H1 (cell line): ENCODE data around the gene EIF4E3. TPM values are rescaled to one million over a fixed set of nuclear protein-coding genes. Genes with fewer than 3 reads are reported as not detected.

Source experiments
- CTCF ChIA-PET: fragments of 300-600 bp; sonication (Branson Sonifier 250); formaldehyde crosslinking; loops from one replicate; lab custom pipeline; 2021; ENCODE audit not compliant: partially characterized antibody; lab: Charles Lee
- POLR2A ChIA-PET: fragments of 300-600 bp; sonication (Branson Sonifier 250); formaldehyde crosslinking; loops from one replicate; lab custom pipeline; 2021; ENCODE audit warnings: inconsistent platforms; ENCODE audit not compliant: partially characterized antibody; lab: Charles Lee
- DNase-seq, 2 experiments: peaks; one replicate each; pipeline versions ENCODE4 v3.0.0 to v3.0.0-alpha.2; 2010 to 2022; ENCODE audit warnings: low spot score in 2 of 2, low read depth in 1 of 2, mixed read lengths in 1 of 2
- FAIRE-seq: peaks from 2 replicates; lab custom pipeline; 2011; peaks lifted over from hg19 to GRCh38; lab: Jason Lieb, UNC
- H2AFZ ChIP-seq: 2 replicates; pipeline ENCODE4 v1.8.1; 2012; ENCODE audit warnings: low read length, inconsistent platforms
- H2AK5ac ChIP-seq: 2 replicates; pipeline ENCODE4 v1.6.1; 2013; ENCODE audit warnings: low read depth, low read length
- H2BK120ac ChIP-seq: replicated peaks from 2 replicates; pipeline ENCODE3; 2013; ENCODE audit warnings: low read depth, low read length, inconsistent platforms
- H2BK12ac ChIP-seq: 2 replicates; pipeline ENCODE4 v1.6.1; 2013; ENCODE audit warnings: low read depth, low read length
- H2BK15ac ChIP-seq: 2 replicates; pipeline ENCODE4 v1.6.1; 2013; ENCODE audit warnings: low read length
- H2BK20ac ChIP-seq: 2 replicates; pipeline ENCODE4 v1.6.1; 2013; ENCODE audit warnings: low read length
- H2BK5ac ChIP-seq: 2 replicates; pipeline ENCODE4 v1.6.1; 2013; ENCODE audit warnings: low read depth, low read length
- H3K14ac ChIP-seq: 2 replicates; pipeline ENCODE4 v1.6.1; 2013; ENCODE audit warnings: inconsistent platforms; ENCODE audit not compliant: insufficient read length
- H3K18ac ChIP-seq: 2 replicates; pipeline ENCODE4 v1.6.1; 2013; ENCODE audit warnings: low read length; ENCODE audit errors: extremely low read depth
- H3K23ac ChIP-seq: 2 replicates; pipeline ENCODE4 v1.6.1; 2013; ENCODE audit warnings: inconsistent platforms; ENCODE audit not compliant: insufficient read length
- H3K23me2 ChIP-seq: 2 replicates; pipeline ENCODE4 v1.6.1; 2013; ENCODE audit warnings: low read depth, low read length
- H3K27ac ChIP-seq: 2 replicates; pipeline ENCODE4 v1.6.1; 2011; ENCODE audit warnings: low read depth, low read length, inconsistent platforms
- H3K27me3 ChIP-seq, 4 experiments: replicated peaks in 1 of 4; 1 replicate in 1 of 4; 2 replicates in 3 of 4; pipeline versions ENCODE4 v1.6.1 to v1.8.1; 2011 to 2013; ENCODE audit warnings: low read length in 3 of 4, mild to moderate bottlenecking in 3 of 4, inconsistent platforms in 2 of 4, mixed read lengths in 2 of 4, moderate library complexity in 1 of 4; ENCODE audit not compliant: control insufficient read depth in 3 of 4, insufficient read depth in 3 of 4; ENCODE audit errors: extremely low read depth in 1 of 4
- H3K36me3 ChIP-seq, 4 experiments: 2 replicates each; pipeline versions ENCODE4 v1.6.1 to v1.8.1; 2011 to 2013; ENCODE audit warnings: mild to moderate bottlenecking in 4 of 4, low read length in 3 of 4, moderate library complexity in 2 of 4, control low read depth in 1 of 4, inconsistent platforms in 1 of 4; ENCODE audit not compliant: insufficient read depth in 4 of 4, control insufficient read depth in 2 of 4
- H3K4ac ChIP-seq: replicated peaks from 2 replicates; pipeline ENCODE3; 2013; ENCODE audit warnings: low read length, low read depth, mixed read lengths, inconsistent platforms; ENCODE audit not compliant: insufficient read length
- H3K4me1 ChIP-seq, 4 experiments: replicated peaks in 1 of 4; 1 replicate in 1 of 4; 2 replicates in 3 of 4; pipeline versions ENCODE4 v1.6.1 to v1.8.1; 2011 to 2013; ENCODE audit warnings: low read length in 3 of 4, inconsistent platforms in 2 of 4, mixed read lengths in 1 of 4; ENCODE audit not compliant: insufficient read depth in 4 of 4, control insufficient read depth in 3 of 4
- H3K4me2 ChIP-seq, 2 experiments: 2 replicates each; pipeline versions ENCODE4 v1.6.1 to v1.8.1; 2011 to 2013; ENCODE audit warnings: low read depth in 2 of 2, low read length in 2 of 2, control low read depth in 1 of 2, inconsistent platforms in 1 of 2, mild to moderate bottlenecking in 1 of 2; ENCODE audit not compliant: insufficient read depth in 1 of 2
- H3K4me3 ChIP-seq, 4 experiments: fragments of 200-600, 300-600 bp in 1 of 4; sonication (generic), shearing (Covaris generic), sonication (Bioruptor Twin) in 1 of 4; 2 replicates each; pipeline versions ENCODE4 v1.5.1 to v1.8.1; 2011 to 2016; ENCODE audit warnings: low read length in 4 of 4, low read depth in 3 of 4, control low read depth in 2 of 4, inconsistent platforms in 2 of 4, mild to moderate bottlenecking in 2 of 4, mixed read lengths in 1 of 4, moderate library complexity in 1 of 4; ENCODE audit not compliant: insufficient read depth in 2 of 4; ENCODE audit errors: extremely low read depth in 1 of 4
- H3K56ac ChIP-seq: replicated peaks from 2 replicates; pipeline ENCODE3; 2013; ENCODE audit warnings: low read depth, mild to moderate bottlenecking, mixed read lengths, low read length, inconsistent platforms; ENCODE audit not compliant: insufficient read length
- H3K79me1 ChIP-seq: 2 replicates; pipeline ENCODE4 v1.6.1; 2013; ENCODE audit warnings: low read depth, low read length, control low read depth
- H3K79me2 ChIP-seq, 2 experiments: 2 replicates each; pipeline versions ENCODE4 v1.6.1 to v1.8.1; 2012 to 2013; ENCODE audit warnings: low read length in 2 of 2, mild to moderate bottlenecking in 2 of 2, inconsistent platforms in 1 of 2; ENCODE audit not compliant: insufficient read depth in 2 of 2, control insufficient read depth in 1 of 2
- H3K9ac ChIP-seq, 4 experiments: replicated peaks in 1 of 4; 1 replicate in 1 of 4; 2 replicates in 3 of 4; pipeline versions ENCODE4 v1.6.1 to v1.8.1; 2011 to 2013; ENCODE audit warnings: low read depth in 3 of 4, low read length in 3 of 4, control low read depth in 2 of 4, mild to moderate bottlenecking in 2 of 4, moderate library complexity in 2 of 4, inconsistent platforms in 1 of 4; ENCODE audit errors: extremely low read depth in 1 of 4
- H3K9me3 ChIP-seq, 2 experiments: 2 replicates each; pipeline versions ENCODE4 v1.6.1 to v1.8.1; 2012 to 2013; ENCODE audit warnings: mild to moderate bottlenecking in 2 of 2, moderate library complexity in 2 of 2, control low read depth in 1 of 2, inconsistent platforms in 1 of 2, low read depth in 1 of 2, low read length in 1 of 2, mixed read lengths in 1 of 2; ENCODE audit not compliant: insufficient read depth in 2 of 2
- H4K20me1 ChIP-seq, 2 experiments: replicated peaks in 1 of 2; 2 replicates each; pipeline versions ENCODE3 to v1.8.1; 2011 to 2013; ENCODE audit warnings: inconsistent platforms in 2 of 2, low read length in 2 of 2, mild to moderate bottlenecking in 1 of 2; ENCODE audit not compliant: insufficient read depth in 2 of 2, control insufficient read depth in 1 of 2
- H4K5ac ChIP-seq: 2 replicates; pipeline ENCODE4 v1.6.1; 2013; ENCODE audit warnings: low read length, low read depth, mixed read lengths, inconsistent platforms; ENCODE audit not compliant: insufficient read length
- H4K8ac ChIP-seq: 2 replicates; pipeline ENCODE4 v1.8.0; 2013; ENCODE audit warnings: mild to moderate bottlenecking, moderate library complexity, low read length, inconsistent platforms; ENCODE audit not compliant: insufficient read depth; ENCODE audit errors: extremely low read depth
- H4K91ac ChIP-seq: replicated peaks from 2 replicates; pipeline ENCODE3; 2013; ENCODE audit warnings: low read length, mixed read lengths, inconsistent platforms; ENCODE audit not compliant: insufficient read length
- CBX8 ChIP-seq: fragments of 300-800, 300-1000 bp; sonication (generic); IDR thresholded peaks from 2 replicates; pipeline ENCODE4 v1.7.1; 2016; ENCODE audit warnings: low read depth, low read length, borderline replicate concordance
- EGR1 ChIP-seq: IDR thresholded peaks from 2 replicates; pipeline ENCODE4 v1.6.1; 2011; ENCODE audit warnings: low read depth, low read length, borderline replicate concordance
- WGBS, 2 experiments: shearing (Covaris generic) in 1 of 2; methylation state at CpG; one replicate each; pipeline versions ENCODE4 v1.1.6 to v1.1.7; 2013 to 2015; ENCODE audit warnings: low lambda C conversion rate in 2 of 2, mixed read lengths in 2 of 2, inconsistent platforms in 1 of 2, low coverage in 1 of 2, missing lambda C conversion rate in 1 of 2; ENCODE audit not compliant: insufficient replicate concordance in 2 of 2, insufficient coverage in 1 of 2, insufficient read length in 1 of 2; ENCODE audit errors: extremely low coverage in 1 of 2, missing lambda C conversion rate in 1 of 2; 5-methylcytosine and 5-hydroxymethylcytosine counted together
- polyA plus RNA-seq, 7 experiments: library from polyadenylated mRNA; depleted of rRNA in 3 of 7; stranded (reverse) in 5 of 7; unstranded in 2 of 7; fragments of >200 nt in 5 of 7; fragments of 200-250 nt in 2 of 7; gene quantifications; 1 replicate in 5 of 7; 2 replicates in 1 of 7; 4 replicates in 1 of 7; pipeline versions ENCODE4 v1.2.1 to v1.2.3, GENCODE V29; 2011 to 2013; ENCODE audit warnings: missing spikeins in 2 of 7, mixed read lengths in 2 of 7
- total RNA-seq: library from RNA; stranded (reverse); fragmentation: NEBNext Ultra II Directional; extraction: Animal tissue kit (Norgen Biotek cat#: 25700); gene quantifications from 2 replicates; pipeline ENCODE4 v1.2.1, GENCODE V29; 2021

The EIF4E3 gene
- total and polyA plus RNA-seq, 2 of the 8 experiments (the other 6 are each of a cell fraction or from before 2014, with no cell fraction given): 5.2 to 17.0 TPM

GRCh38 chr3:71771884-71772283 lies 46.7 kb upstream of the EIF4E3 start:
- no peak overlapping the region for H2BK12ac ChIP-seq
- no peak overlapping the region for H3K23ac ChIP-seq
- no peak overlapping the region for H2AK5ac ChIP-seq
- no peak overlapping the region for H3K18ac ChIP-seq
- H4K5ac ChIP-seq: no peak overlapping the region
- no peaks in the 10 kb centered on the region for H3K36me3 ChIP-seq
- FAIRE-seq (no peak), DNase-seq (no peak)
- H3K9ac ChIP-seq: no peak overlapping the region
- H4K91ac ChIP-seq: no peak overlapping the region
- POLR2A ChIA-PET: interaction anchor here (0.7 kb wide), 1 partner anchor 31 kb away, joined by 4 read pairs; no protein-coding TSS in a partner anchor
- H2AFZ ChIP-seq: no peak overlapping the region
- H3K4me2 ChIP-seq: peak overlapping the region in 1 of 2 experiments; percentile 32; a peak in 2 of 4 replicates
- no peak overlapping the region; the same call in 1 of the 2 replicates for H2BK5ac ChIP-seq
- CTCF ChIA-PET: no interaction called here
- TF ChIP-seq EGR1 (no peak), CBX8 (no peak)
- 0 out of 2 replicates have a peak overlapping the region, but pooled peaks have one; percentile 32 for H2BK20ac ChIP-seq
- H3K9me3 ChIP-seq: no peaks in the 10 kb centered on the region
- H3K56ac ChIP-seq: no peak overlapping the region
- no peak overlapping the region for H3K14ac ChIP-seq
- no peak overlapping the region for H3K4ac ChIP-seq
- no peaks in the 10 kb centered on the region for H3K79me2 ChIP-seq
- H4K20me1 ChIP-seq: no peaks in the 10 kb centered on the region
- H3K27ac ChIP-seq: no peak overlapping the region
- H3K23me2 ChIP-seq: no peaks in the 10 kb centered on the region
- H3K27me3 ChIP-seq: no peaks in the 10 kb centered on the region
- peak overlapping the region in 1 of 4 experiments; percentile 15; a peak in 1 of 8 replicates for H3K4me3 ChIP-seq
- H3K79me1 ChIP-seq: no peaks in the 10 kb centered on the region; the same call in 1 of the 2 replicates
- peaks cover 0 to 12% (median 9%) of the 10 kb centered on the region in 4 experiments; a peak in 3 of 7 replicates for H3K4me1 ChIP-seq
- peak overlapping the region; percentile 21 for H2BK120ac ChIP-seq
- no peak overlapping the region for H2BK15ac ChIP-seq
- 35% methylated on average over 1 of the region's 1 CpG; no CpG with 5 or more reads in 1 of the 2 experiments for WGBS, 2 experiments
- no peak overlapping the region; the same call in 1 of the 2 replicates for H4K8ac ChIP-seq
